ENCODE measurements around the gene CARMIL1.

The CARMIL1 gene

GRCh38 chr6:25248123-25248522, 31.1 kb upstream of the CARMIL1 start:
- H3K79me2 ChIP-seq (ENCODE audit: insufficient read depth, low read length), result no peaks in the 10 kb centered on the region
- H3K27me3 ChIP-seq (ENCODE audit: insufficient read depth, low read length, poor library complexity, severe bottlenecking), result no peaks in the 10 kb centered on the region
- H3K9me3 ChIP-seq (ENCODE audit: insufficient read depth, low read depth, low read length), result no peaks in the 10 kb centered on the region
- H3K9ac ChIP-seq (ENCODE audit: low read depth, low read length, poor library complexity, severe bottlenecking), result no peak overlapping the region
- no peaks in the 10 kb centered on the region for H4K20me1 ChIP-seq (ENCODE audit: insufficient read depth, low read length, poor library complexity, severe bottlenecking)
- no peaks in the 10 kb centered on the region for H3K9me2 ChIP-seq (replicated peaks; ENCODE audit: low read depth, low read length)
- TF ChIP-seq CTCF (conservative IDR thresholded peaks at IDR 0.05; ENCODE audit: low read length), result no peak
- no peak for TF ChIP-seq EZH2phosphoT487 (IDR thresholded peaks at IDR 0.05; ENCODE audit: borderline replicate concordance)
- H3K4me1 ChIP-seq (ENCODE audit: insufficient read depth, low read length, poor library complexity, severe bottlenecking), result no peaks in the 10 kb centered on the region
- no peak overlapping the region for H2AFZ ChIP-seq (ENCODE audit: low read length)
- no peak overlapping the region for H3K4me2 ChIP-seq (ENCODE audit: low read depth, low read length, poor library complexity, severe bottlenecking)
- no peaks in the 10 kb centered on the region for H3F3A ChIP-seq (ENCODE audit: low read depth)
- no peak overlapping the region for H3K4me3 ChIP-seq (ENCODE audit: low read length, poor library complexity, severe bottlenecking)
- no peaks in the 10 kb centered on the region for H3K36me3 ChIP-seq (ENCODE audit: insufficient read depth, low read length)

GRCh38 chr6:25249133-25249532, 30.0 kb upstream of the CARMIL1 start:
- H3K9ac ChIP-seq (ENCODE audit: low read depth, low read length, poor library complexity, severe bottlenecking), result no peak overlapping the region
- TF ChIP-seq CTCF (conservative IDR thresholded peaks at IDR 0.05; ENCODE audit: low read length) (no peak), EZH2phosphoT487 (IDR thresholded peaks at IDR 0.05; ENCODE audit: borderline replicate concordance) (no peak)
- H3K79me2 ChIP-seq (ENCODE audit: insufficient read depth, low read length), result no peaks in the 10 kb centered on the region
- no peaks in the 10 kb centered on the region for H3K9me2 ChIP-seq (replicated peaks; ENCODE audit: low read depth, low read length)
- no peaks in the 10 kb centered on the region for H4K20me1 ChIP-seq (ENCODE audit: insufficient read depth, low read length, poor library complexity, severe bottlenecking)
- no peaks in the 10 kb centered on the region for H3K27me3 ChIP-seq (ENCODE audit: insufficient read depth, low read length, poor library complexity, severe bottlenecking)
- no peak overlapping the region for H3K4me3 ChIP-seq (ENCODE audit: low read length, poor library complexity, severe bottlenecking)
- H3F3A ChIP-seq (ENCODE audit: low read depth), result no peaks in the 10 kb centered on the region
- H2AFZ ChIP-seq (ENCODE audit: low read length), result no peak overlapping the region
- no peaks in the 10 kb centered on the region for H3K36me3 ChIP-seq (ENCODE audit: insufficient read depth, low read length)
- no peak overlapping the region for H3K4me2 ChIP-seq (ENCODE audit: low read depth, low read length, poor library complexity, severe bottlenecking)
- H3K9me3 ChIP-seq (ENCODE audit: insufficient read depth, low read depth, low read length), result no peaks in the 10 kb centered on the region
- no peaks in the 10 kb centered on the region for H3K4me1 ChIP-seq (ENCODE audit: insufficient read depth, low read length, poor library complexity, severe bottlenecking)

- no peaks in the 10 kb centered on the region for H3K36me3 ChIP-seq (ENCODE audit: insufficient read depth, low read length)
- no peak overlapping the region for H3K4me2 ChIP-seq (ENCODE audit: low read depth, low read length, poor library complexity, severe bottlenecking)
- H3K27me3 ChIP-seq (ENCODE audit: insufficient read depth, low read length, poor library complexity, severe bottlenecking), result no peaks in the 10 kb centered on the region
- no peaks in the 10 kb centered on the region for H3F3A ChIP-seq (ENCODE audit: low read depth)
- H4K20me1 ChIP-seq (ENCODE audit: insufficient read depth, low read length, poor library complexity, severe bottlenecking), result no peaks in the 10 kb centered on the region
- H3K4me3 ChIP-seq (ENCODE audit: low read length, poor library complexity, severe bottlenecking), result no peak overlapping the region
- no peak overlapping the region for H2AFZ ChIP-seq (ENCODE audit: low read length)
- no peaks in the 10 kb centered on the region for H3K79me2 ChIP-seq (ENCODE audit: insufficient read depth, low read length)
- no peak overlapping the region for H3K9ac ChIP-seq (ENCODE audit: low read depth, low read length, poor library complexity, severe bottlenecking)
- TF ChIP-seq CTCF (conservative IDR thresholded peaks at IDR 0.05; ENCODE audit: low read length), result no peak
- no peak for TF ChIP-seq EZH2phosphoT487 (IDR thresholded peaks at IDR 0.05; ENCODE audit: borderline replicate concordance)
- H3K9me2 ChIP-seq (replicated peaks; ENCODE audit: low read depth, low read length), result no peaks in the 10 kb centered on the region
- no peaks in the 10 kb centered on the region for H3K4me1 ChIP-seq (ENCODE audit: insufficient read depth, low read length, poor library complexity, severe bottlenecking)
- no peaks in the 10 kb centered on the region for H3K9me3 ChIP-seq (ENCODE audit: insufficient read depth, low read depth, low read length)
These were observed 28.3 kb upstream of the CARMIL1 start for GRCh38 chr6:25250878-25251277.
